Stimulated activated CD4-positive, alpha-beta T cell treated with anti-CD3 and anti-CD28 coated beads, Interleukin-1b, Interleukin-23, amount 100 ng/mL, for 4 hours (primary cell): ENCODE measurements around the gene RFTN2.

Source experiments
- DNase-seq, 2 donors: peaks; one replicate each; pipeline ENCODE4 v3.0.0-alpha.2; 2020; ENCODE audit warnings: low read depth in 2 of 2

RFTN2 gene

GRCh38 chr2:197548582-197548981 lies 126.8 kb downstream of the RFTN2 start:
- no peak for DNase-seq

GRCh38 chr2:197547163-197547900 lies 128.1 kb downstream of the RFTN2 start:
- no peak for DNase-seq

- no peak for DNase-seq
Measured at GRCh38 chr2:197543206-197543605, 132.2 kb downstream of the RFTN2 start.

DNA sequence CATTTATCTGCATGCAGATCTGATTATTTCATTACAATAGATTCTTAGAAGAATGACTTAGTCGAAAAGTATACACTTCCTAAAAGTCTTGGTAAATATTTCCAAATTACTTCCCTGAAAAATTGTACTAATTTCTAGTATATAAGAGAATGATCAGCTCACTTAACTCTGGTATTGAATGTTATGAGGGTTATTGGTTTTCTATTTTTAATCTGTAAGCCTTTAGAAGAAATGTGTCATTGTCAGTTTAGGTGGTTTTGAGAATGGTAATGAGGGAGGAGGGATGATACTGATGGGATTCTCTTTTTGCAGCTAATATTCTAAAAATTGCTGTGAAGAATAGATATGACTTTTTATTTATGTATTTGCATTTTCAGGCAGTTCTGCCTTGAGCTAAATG lies 135.7 kb downstream of the RFTN2 start:
- DNase-seq = no peak

GRCh38 chr2:197538412-197538811 lies 137.0 kb downstream of the RFTN2 start:
- no peak for DNase-seq
